Measurements from ENCODE around the gene GABBR1.

GABBR1 gene

GRCh38 chr6:29620630-29621029 is 12.4 kb downstream of the GABBR1 start:
- no peak for DNase-seq (ENCODE audit: low read depth)

DNA sequence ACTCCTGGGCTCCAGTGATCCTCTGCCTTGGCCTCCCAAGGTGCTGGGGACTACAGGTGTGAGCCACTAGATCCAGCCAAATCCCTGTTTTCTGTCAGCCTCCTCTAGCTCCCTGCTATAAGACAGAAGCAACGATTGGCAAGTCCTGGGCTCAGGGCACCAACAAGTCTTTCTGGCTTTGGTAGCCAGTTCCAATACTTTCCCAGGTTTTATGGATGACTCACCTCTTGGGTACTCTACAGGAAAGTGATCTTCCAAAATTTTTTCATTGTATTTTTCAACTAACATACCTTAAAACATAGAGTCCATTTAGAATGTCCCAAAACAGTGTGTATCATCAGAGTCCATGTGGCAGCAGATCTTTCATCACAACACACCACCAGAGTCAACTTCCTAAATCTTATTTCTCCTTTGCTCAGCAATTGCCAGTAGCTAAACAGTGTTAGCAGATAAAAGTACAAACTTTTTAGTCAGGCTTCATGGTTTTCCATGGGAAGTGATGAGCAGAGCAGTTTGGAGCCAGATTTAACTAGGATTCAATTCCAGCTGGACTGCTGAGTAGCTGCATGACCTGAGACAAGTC is 13.3 kb downstream of the GABBR1 start:
- DNase-seq (ENCODE audit: low read depth): no peak

DNA sequence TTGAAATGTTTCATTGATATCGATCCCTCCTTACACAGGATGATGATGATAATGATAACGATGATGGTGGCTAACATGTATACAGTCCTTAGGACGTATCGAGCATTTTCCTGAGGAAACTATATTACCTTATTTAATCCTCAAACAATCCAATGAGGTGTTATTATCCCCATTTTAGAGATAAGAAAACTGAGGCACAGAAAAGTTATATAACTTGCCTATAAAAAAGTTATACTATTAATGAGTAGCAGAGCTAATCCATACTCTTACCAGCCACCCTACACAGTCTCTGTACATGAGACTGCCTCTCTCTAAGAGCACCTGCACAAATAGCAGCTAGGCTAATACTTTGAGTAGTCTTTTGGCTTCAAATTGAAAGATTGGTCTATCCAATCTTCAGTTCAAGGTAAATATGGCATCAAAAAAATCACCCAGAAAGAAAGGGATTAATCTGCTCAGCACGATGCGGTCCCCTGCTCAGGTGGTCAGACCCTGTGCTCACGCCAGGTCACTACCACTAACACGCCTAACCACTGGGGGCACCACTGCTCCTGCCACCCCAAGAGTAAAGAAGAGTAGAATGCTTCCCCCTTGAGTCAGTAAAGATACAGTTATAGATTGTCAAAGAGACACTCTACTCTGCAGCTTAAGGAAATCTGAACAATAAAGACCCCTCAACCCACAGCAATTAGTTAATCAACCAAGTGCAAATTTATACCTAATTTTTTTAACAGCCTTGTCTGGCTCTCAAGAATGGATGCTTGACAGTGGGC is 15.0 kb downstream of the GABBR1 start:
- no peak for DNase-seq (ENCODE audit: low read depth)

GRCh38 chr6:29611426-29611825 is 21.6 kb downstream of the GABBR1 start:
- DNase-seq (ENCODE audit: low read depth): no peak

DNA sequence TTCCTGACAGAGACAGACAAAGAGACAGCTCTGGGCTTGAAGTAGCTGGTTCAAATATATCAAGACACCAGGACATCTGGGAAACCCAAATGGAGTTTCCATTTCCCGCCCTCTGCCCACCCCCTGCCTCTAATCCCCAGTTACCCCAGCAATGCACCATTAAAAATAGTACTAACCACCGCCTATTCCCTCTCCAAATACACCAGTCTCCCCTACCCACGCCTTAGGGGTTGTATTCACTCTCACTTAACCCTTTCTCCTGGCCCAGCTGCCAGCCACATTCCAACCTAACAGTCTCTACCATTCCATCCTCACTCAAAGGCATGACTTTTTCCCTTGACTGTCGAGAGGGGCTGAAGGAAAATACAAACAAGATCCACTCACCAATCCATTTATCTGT is 22.4 kb downstream of the GABBR1 start:
- DNase-seq (ENCODE audit: low read depth): no peak

DNA sequence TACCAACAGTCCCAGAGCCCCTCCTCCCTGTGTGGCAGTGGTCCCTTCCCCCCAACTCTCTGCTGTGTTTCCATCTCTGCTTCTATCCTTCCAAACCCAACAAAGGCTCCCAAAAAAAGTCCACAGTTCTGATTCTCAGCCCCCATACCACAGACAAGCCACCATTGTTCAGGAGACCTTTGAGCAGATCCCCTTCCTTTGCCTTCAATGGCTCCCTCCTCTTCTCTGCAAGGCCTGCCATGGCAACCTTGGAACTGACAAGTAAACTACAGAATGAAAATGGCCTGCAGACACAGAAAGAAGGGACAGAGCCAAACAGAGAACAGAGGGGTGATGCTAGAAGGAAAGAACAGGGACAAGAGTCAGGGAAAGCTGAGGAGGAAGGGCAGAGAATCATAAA is 24.9 kb downstream of the GABBR1 start:
- DNase-seq (ENCODE audit: low read depth): no peak

DNA sequence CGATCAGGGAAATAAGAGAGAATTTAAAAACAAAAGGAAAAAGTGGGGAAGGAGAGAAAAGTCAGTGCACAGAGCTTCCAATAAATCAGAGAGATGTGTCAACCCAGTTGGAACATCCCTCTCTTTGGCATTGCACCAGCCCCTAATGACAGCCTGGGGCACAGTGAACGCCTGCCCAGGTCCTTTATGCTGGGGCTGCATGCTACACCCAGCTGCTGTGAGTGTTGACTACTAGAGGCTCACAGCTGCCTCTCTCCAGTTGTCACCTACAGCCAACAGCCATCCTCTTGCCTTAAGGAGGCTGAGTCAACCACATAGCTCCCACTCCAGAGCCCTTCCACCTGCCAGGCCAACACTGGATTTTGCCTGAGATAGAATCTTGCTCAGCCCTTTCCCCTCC is 29.1 kb downstream of the GABBR1 start:
- DNase-seq (ENCODE audit: low read depth): no peak

- no peak for DNase-seq (ENCODE audit: low read depth)
These were observed 29.5 kb downstream of the GABBR1 start for GRCh38 chr6:29603456-29603855.

GRCh38 chr6:29602564-29603361 is 30.2 kb downstream of the GABBR1 start:
- no peak for DNase-seq (ENCODE audit: low read depth)

GRCh38 chr6:29598172-29598747 is 34.7 kb downstream of the GABBR1 start:
- DNase-seq (ENCODE audit: low read depth): no peak

DNA sequence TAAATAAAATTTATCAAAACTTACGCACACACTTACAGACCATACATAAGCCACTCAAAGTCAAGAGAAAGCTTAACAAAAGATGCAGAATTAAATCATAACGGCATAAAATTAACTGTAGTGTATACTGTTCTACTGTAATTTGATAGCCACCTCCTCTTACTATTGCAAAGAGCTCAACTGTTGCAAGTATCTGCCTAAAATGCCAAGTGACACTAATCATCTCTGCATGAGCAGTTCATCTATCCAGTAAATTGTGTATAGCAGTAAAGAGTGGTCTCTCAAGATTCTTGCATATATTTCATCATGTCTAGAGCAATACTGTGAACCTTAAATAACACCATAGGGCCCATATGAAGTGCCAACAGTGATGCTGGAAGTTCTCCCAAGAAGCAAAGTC is 35.8 kb downstream of the GABBR1 start:
- DNase-seq (ENCODE audit: low read depth): no peak

DNA sequence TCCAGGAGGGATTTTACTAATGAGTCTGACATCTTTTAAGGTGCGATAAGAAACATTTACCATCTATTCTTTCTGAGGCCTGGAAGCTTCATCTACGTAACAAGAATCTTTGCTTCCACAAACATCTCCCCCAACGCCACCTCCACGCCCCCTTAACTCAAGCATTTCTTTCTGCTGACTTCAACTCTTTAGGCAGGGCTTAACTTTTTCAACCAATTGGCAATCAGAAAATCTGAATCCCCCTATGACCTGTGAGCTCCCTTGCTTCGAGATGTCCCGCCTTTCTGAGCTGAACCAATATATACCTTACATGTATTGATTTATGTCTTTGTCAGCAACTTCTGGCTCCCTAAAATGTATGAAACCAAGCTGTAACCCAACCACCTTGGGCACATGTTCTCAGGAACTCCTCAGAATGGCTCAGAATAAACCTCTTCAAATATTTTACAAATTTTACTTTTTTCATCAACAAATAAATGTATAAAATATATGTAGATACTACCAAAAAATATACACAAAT is 36.5 kb downstream of the GABBR1 start:
- DNase-seq (ENCODE audit: low read depth): no peak

DNA sequence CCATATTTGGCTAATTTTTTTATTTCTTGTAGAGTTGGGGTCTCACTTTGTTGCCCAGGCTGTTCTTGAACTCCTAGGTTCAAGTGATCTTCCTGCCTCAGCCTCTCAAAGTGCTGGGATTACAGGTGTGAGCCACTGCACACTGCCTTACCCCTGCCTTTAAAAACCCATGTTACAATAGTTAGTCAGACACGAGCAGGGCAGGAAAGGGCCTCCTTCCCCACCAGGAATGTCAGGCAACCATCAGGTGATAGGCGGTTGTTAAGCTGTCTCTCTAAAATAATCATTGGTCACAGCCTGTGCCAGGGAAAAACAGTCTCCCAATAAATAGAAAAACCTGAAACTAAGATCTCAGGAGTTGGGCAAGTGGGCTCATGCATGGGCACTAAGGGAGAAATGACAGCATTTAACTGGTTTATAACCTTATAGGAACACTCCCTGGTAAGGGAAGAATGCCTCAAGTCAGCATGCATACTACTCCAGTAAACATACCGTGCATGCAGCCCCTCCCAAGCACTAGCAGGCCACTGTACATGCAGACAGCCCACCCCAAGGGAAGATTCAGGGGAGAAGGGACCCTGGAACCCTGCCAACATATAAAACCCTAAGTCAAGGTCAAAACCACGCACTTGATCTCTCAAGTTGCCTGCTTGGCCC is 39.7 kb downstream of the GABBR1 start:
- DNase-seq (ENCODE audit: low read depth): no peak

GRCh38 chr6:29591677-29592076 is 41.3 kb downstream of the GABBR1 start:
- DNase-seq (ENCODE audit: low read depth): no peak

GRCh38 chr6:29590218-29590808 is 42.7 kb downstream of the GABBR1 start:
- DNase-seq (ENCODE audit: low read depth): no peak

- peak; percentile 12 for DNase-seq (ENCODE audit: low read depth)
These were observed 43.4 kb downstream of the GABBR1 start for GRCh38 chr6:29589423-29590048.

- DNase-seq (ENCODE audit: low read depth): no peak
These were observed 48.2 kb downstream of the GABBR1 start, which contains the start of gene OR2H2 for GRCh38 chr6:29584821-29585220. TSS of gene OR2H2 (plus strand) at chr6:29585121. CDS start at chr6:29587945, 2,824 bp downstream.

DNA sequence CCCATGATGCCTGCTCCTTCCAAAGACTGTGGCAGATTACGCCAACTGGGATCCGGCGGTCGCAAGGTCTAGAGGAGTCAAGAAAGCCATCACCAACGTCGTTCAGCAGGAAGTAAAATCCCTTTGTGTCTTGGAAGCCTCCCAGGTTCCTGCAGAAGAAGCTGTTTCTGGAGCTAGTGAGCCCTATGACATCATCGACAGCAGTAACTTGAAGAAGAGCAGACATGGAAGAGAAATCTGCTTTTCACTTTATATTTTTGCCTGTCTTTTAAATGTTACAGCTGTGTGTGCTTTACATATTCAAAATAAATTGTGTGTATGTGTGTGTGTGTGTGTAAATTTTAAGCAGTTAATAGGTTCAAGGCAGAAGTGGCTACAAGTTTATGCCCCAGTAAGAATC is 55.4 kb downstream of the GABBR1 start:
- DNase-seq (ENCODE audit: low read depth): no peak

GRCh38 chr6:29576056-29576455 is 56.9 kb downstream of the GABBR1 start:
- DNase-seq (ENCODE audit: low read depth): no peak

- DNase-seq (ENCODE audit: low read depth): no peak
These were observed 65.0 kb downstream of the GABBR1 start for GRCh38 chr6:29567991-29568390.

GRCh38 chr6:29567541-29567940 is 65.4 kb downstream of the GABBR1 start:
- no peak for DNase-seq (ENCODE audit: low read depth)

Measured in stimulated activated CD8-positive, alpha-beta memory T cell treated with anti-CD3 and anti-CD28 coated beads, Interleukin-4, amount 100 ng/mL, for 24 hours (primary cell).